MM.1S (cell line): ENCODE data around the gene TNNC2.

Experiments
- DNase-seq: peaks from one replicate; pipeline ENCODE4 v3.0.0-alpha.2; 2015
- H2AFZ ChIP-seq: fragments of 300-600 bp; sonication (generic); 2 replicates; pipeline ENCODE4 v1.6.0; 2016; ENCODE audit warnings: antibody characterized with exemption, low read length
- H3F3A ChIP-seq: fragments of 300-600 bp; sonication (generic); 2 replicates; pipeline ENCODE4 v1.6.1; 2016; ENCODE audit warnings: mild to moderate bottlenecking, antibody characterized with exemption, low read length, moderate library complexity, mixed read lengths; ENCODE audit not compliant: insufficient read depth
- H3K27ac ChIP-seq: fragments of 300-600 bp; sonication (generic); 2 replicates; pipeline ENCODE4 v1.5.1; 2016; ENCODE audit warnings: mild to moderate bottlenecking, low read length
- H3K27me3 ChIP-seq: fragments of 300-600 bp; sonication (generic); replicated peaks from 2 replicates; pipeline ENCODE4 v1.6.0; 2016; ENCODE audit warnings: low read length; ENCODE audit not compliant: insufficient read depth
- H3K36me3 ChIP-seq: fragments of 300-600 bp; sonication (generic); replicated peaks from 2 replicates; pipeline ENCODE4 v1.6.1; 2016; ENCODE audit warnings: mild to moderate bottlenecking, low read length, mixed read lengths; ENCODE audit not compliant: insufficient read depth
- H3K4me1 ChIP-seq: fragments of 300-600 bp; sonication (generic); 2 replicates; pipeline ENCODE4 v1.6.1; 2016; ENCODE audit warnings: low read length, mixed read lengths
- H3K4me2 ChIP-seq: fragments of 300-600 bp; sonication (generic); 2 replicates; pipeline ENCODE4 v1.6.0; 2016; ENCODE audit warnings: low read depth, low read length
- H3K4me3 ChIP-seq: fragments of 300-600 bp; sonication (generic); 2 replicates; pipeline ENCODE4 v1.5.1; 2016; ENCODE audit warnings: low read length, mixed read lengths
- H3K79me2 ChIP-seq: fragments of 300-600 bp; sonication (generic); 2 replicates; pipeline ENCODE4 v1.6.1; 2016; ENCODE audit warnings: mixed run types, low read length, mixed read lengths
- H3K9ac ChIP-seq: fragments of 300-600 bp; sonication (generic); 2 replicates; pipeline ENCODE4 v1.6.1; 2016; ENCODE audit warnings: low read length, mixed read lengths
- H3K9me2 ChIP-seq: fragments of 300-600 bp; sonication (generic); replicated peaks from 2 replicates; pipeline ENCODE4 v1.6.1; 2016; ENCODE audit warnings: mild to moderate bottlenecking, low read length, mixed read lengths; ENCODE audit not compliant: insufficient read depth
- H3K9me3 ChIP-seq: fragments of 300-600 bp; sonication (generic); replicated peaks from 2 replicates; pipeline ENCODE4 v1.6.1; 2016; ENCODE audit warnings: mild to moderate bottlenecking, low read length, mixed read lengths; ENCODE audit not compliant: insufficient read depth
- H4K20me1 ChIP-seq: fragments of 300-600 bp; sonication (generic); 2 replicates; pipeline ENCODE4 v1.6.1; 2016; ENCODE audit warnings: mild to moderate bottlenecking, low read length, moderate library complexity, mixed read lengths; ENCODE audit not compliant: insufficient read depth
- EZH2 ChIP-seq: fragments of 300-600 bp; sonication (generic); optimal IDR thresholded peaks from 2 replicates; pipeline ENCODE3; 2017; ENCODE audit warnings: low read depth, mild to moderate bottlenecking, antibody characterized with exemption, low read length, mixed read lengths
- EZH2phosphoT487 ChIP-seq: fragments of 300-600 bp; sonication (generic); IDR thresholded peaks from 2 replicates; pipeline ENCODE4 v1.6.1; 2018; ENCODE audit warnings: antibody characterized with exemption, low read length
- TF ChIP-seq, protein P1 (sequence below): fragments of 300-600 bp; sonication (generic); IDR thresholded peaks from 2 replicates; pipeline ENCODE4 v1.5.1; 2016; ENCODE audit warnings: antibody characterized with exemption, low read length, mixed read lengths

TNNC2 gene

GRCh38 chr20:45848421-45848820 is 21.3 kb upstream of the TNNC2 start:
- no peaks in the 10 kb centered on the region for H4K20me1 ChIP-seq
- no peak for DNase-seq
- no peaks in the 10 kb centered on the region for H3K9me2 ChIP-seq
- no peak overlapping the region for H2AFZ ChIP-seq
- H3K4me3 ChIP-seq: no peak overlapping the region
- H3K36me3 ChIP-seq: no peaks in the 10 kb centered on the region
- no peak overlapping the region for H3K9ac ChIP-seq
- TF ChIP-seq EZH2phosphoT487 (no peak), EZH2 (no peak)
- TF ChIP-seq, protein P1, sequence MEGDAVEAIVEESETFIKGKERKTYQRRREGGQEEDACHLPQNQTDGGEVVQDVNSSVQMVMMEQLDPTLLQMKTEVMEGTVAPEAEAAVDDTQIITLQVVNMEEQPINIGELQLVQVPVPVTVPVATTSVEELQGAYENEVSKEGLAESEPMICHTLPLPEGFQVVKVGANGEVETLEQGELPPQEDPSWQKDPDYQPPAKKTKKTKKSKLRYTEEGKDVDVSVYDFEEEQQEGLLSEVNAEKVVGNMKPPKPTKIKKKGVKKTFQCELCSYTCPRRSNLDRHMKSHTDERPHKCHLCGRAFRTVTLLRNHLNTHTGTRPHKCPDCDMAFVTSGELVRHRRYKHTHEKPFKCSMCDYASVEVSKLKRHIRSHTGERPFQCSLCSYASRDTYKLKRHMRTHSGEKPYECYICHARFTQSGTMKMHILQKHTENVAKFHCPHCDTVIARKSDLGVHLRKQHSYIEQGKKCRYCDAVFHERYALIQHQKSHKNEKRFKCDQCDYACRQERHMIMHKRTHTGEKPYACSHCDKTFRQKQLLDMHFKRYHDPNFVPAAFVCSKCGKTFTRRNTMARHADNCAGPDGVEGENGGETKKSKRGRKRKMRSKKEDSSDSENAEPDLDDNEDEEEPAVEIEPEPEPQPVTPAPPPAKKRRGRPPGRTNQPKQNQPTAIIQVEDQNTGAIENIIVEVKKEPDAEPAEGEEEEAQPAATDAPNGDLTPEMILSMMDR: no peak
- no peaks in the 10 kb centered on the region for H3F3A ChIP-seq
- no peak overlapping the region for H3K27ac ChIP-seq
- no peaks in the 10 kb centered on the region for H3K9me3 ChIP-seq
- no peaks in the 10 kb centered on the region for H3K4me1 ChIP-seq
- H3K27me3 ChIP-seq: no peaks in the 10 kb centered on the region
- H3K79me2 ChIP-seq: no peaks in the 10 kb centered on the region
- no peak overlapping the region for H3K4me2 ChIP-seq

GRCh38 chr20:45845452-45845851 is 18.3 kb upstream of the TNNC2 start:
- Histone ChIP-seq H3K27ac (no peak overlapping the region), H3K4me1 (no peaks in the 10 kb centered on the region), H3K9me2 (no peaks in the 10 kb centered on the region), H4K20me1 (no peaks in the 10 kb centered on the region), H3K79me2 (no peaks in the 10 kb centered on the region), H2AFZ (no peak overlapping the region), H3K9me3 (no peaks in the 10 kb centered on the region), H3K9ac (no peak overlapping the region), H3F3A (no peaks in the 10 kb centered on the region), H3K4me3 (no peak overlapping the region), H3K27me3 (no peaks in the 10 kb centered on the region), H3K36me3 (no peaks in the 10 kb centered on the region), H3K4me2 (no peak overlapping the region)
- no peak for TF ChIP-seq EZH2
- TF ChIP-seq, protein P1: no peak
- TF ChIP-seq EZH2phosphoT487: no peak
- no peak for DNase-seq

DNA sequence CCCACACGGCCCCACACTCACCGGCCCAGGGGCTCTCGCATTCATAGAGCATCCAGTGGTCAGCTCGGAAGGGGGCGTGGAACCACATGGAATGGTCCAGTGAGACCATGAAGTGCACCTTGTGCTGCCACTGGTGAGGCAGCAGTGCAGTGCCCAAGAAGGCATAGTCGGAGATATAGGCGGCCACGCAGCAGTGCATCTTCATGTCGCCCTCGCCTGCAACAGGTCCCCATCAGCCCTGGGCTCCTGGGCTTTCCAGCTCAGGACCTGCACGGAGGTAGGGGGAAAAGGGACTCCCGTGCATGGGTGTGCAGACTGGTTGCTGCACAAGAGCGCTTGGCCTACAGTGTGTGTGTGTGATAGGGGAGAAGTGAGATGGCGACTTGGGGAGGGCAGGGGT is 16.4 kb upstream of the TNNC2 start:
- no peak for TF ChIP-seq EZH2phosphoT487
- TF ChIP-seq, protein P1: no peak
- Histone ChIP-seq H3K79me2 (no peaks in the 10 kb centered on the region), H3K36me3 (no peaks in the 10 kb centered on the region), H3K27me3 (no peaks in the 10 kb centered on the region), H2AFZ (no peak overlapping the region), H3K4me2 (no peak overlapping the region), H3K4me1 (no peaks in the 10 kb centered on the region), H3K4me3 (no peak overlapping the region), H3F3A (no peaks in the 10 kb centered on the region), H3K27ac (no peak overlapping the region), H4K20me1 (no peaks in the 10 kb centered on the region), H3K9me3 (no peaks in the 10 kb centered on the region), H3K9me2 (no peaks in the 10 kb centered on the region), H3K9ac (no peak overlapping the region)
- DNase-seq: no peak
